NCI-H1092 (cell line): Measurements from ENCODE around the gene CLIP2.
A peak's percentile ranks its signal among the peaks of the same experiment; 100 is the strongest.
"Not testable (repeated sequence)": the region's sequence is repeated elsewhere in the genome, so short reads cannot be mapped to it uniquely, and the experiment has no call there.

ENCODE experiments used
- DNase-seq: peaks from one replicate; lab custom pipeline; 2025; lab: John Stamatoyannopoulos, UW

CLIP2 gene

DNA sequence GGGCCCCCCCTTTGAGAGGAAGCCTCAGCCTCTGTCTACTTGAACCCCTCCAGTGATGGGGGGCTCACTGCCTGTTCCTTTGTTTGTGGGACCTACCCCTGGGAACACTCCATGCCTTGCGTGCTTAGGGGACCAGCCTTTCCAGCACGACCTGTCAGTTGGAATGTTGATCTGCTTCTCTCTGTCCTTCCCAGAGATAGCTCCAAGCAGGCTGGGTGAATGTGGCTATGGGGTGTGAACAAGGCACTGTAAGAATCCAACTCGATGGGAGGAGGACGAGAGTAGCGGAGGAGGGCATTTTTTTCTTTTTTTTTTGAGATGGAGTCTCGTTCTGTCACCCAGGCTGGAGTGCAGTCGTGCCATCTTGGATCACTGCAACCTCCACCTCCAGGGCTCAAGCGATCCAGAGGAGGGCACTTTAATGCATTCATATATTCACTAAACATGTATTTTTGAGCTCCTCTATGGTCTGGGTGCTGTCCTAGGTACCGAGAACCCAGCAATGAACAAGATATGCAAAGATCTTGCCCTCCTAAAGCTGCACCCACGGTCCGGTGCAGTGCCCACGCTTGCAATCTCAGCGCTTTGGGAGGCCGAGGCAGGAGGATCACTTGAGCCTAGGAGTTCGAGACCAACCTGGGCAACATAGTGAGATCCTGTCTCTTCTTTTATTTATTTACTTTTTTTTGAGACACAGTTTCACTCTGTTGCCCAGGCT lies 8.5 kb downstream of the CLIP2 start:
- no peak for DNase-seq

DNA sequence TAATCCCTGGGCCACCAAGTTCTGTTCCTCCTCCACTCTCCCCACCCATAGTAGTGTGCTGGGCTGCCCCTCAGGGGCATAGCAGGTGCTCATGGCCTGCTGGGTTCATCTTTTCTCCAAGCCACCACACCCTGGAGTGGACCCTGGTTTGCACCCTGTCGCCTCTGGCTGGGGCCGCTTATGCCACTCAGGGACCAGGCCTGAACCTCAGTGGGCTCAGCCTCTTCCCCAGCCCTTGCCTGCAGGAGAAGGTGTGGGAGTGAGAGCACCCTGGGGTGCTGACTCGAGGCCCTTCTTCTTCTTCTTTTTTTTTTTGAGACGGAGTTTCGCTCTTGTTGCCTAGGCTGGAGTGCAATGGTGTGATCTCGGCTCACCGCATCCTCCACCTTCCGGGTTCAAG lies 10.2 kb downstream of the CLIP2 start:
- no peak for DNase-seq

DNA sequence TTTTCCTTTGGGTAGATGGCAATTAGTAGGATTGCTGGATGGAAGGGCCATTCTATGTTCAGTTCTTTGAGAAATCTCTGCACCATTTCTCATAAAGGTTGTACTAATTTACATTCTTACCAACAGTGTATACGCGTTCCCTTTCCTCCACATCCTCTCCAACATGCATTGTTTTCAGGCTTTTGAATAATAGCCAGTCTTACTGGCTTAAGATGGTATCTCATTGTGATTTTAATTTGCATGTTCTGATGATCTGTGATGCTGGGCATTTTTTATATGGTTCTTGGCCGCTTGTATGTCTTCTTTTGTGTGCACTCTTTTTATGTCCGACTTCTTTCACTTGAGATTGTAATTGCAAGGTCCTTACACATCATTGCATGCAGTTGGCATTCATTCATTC lies 11.7 kb downstream of the CLIP2 start:
- no peak for DNase-seq

DNA sequence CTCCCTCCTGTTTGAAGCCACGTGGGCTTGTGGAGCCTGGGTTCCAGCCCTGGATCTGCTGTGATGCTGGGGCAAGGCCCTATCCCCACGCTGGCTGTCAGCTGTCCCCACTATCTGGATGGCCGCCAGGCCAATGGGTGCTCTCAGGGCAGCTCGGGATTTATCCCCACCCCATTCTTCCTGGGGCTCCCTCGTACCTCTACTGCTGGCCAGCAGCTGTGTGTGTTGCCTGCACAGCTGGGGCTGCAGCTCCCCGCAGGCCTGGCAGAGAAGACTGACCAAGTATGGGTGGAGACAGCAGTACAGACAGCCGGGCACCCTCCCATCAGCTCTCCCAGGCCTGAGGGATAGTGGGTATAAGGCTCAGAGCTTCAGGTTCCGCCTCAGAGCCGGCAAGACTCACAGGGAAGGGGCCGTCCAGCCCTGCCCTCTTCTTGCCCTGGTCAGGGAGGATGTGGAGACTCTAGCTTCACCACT lies 13.6 kb downstream of the CLIP2 start:
- no peak for DNase-seq

DNA sequence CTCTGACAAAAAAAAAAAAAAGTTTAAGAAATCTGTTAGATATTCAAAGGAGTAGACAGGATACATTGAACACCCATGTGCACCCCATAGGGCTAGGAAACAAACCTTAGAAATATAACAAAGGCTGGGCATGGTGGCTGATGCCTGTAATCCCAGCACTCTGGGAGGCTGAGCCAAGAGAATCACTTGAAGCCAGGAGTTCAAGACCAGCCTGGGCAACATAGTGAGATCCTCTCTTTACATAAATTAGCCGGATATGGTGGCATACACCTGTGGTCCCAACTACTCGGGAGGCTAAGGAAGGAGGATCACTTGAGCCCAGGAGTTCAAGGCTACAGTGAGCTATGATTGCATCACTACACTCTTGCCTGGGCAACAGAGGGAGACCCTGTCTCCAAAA lies 15.3 kb downstream of the CLIP2 start:
- DNase-seq = no peak

DNA sequence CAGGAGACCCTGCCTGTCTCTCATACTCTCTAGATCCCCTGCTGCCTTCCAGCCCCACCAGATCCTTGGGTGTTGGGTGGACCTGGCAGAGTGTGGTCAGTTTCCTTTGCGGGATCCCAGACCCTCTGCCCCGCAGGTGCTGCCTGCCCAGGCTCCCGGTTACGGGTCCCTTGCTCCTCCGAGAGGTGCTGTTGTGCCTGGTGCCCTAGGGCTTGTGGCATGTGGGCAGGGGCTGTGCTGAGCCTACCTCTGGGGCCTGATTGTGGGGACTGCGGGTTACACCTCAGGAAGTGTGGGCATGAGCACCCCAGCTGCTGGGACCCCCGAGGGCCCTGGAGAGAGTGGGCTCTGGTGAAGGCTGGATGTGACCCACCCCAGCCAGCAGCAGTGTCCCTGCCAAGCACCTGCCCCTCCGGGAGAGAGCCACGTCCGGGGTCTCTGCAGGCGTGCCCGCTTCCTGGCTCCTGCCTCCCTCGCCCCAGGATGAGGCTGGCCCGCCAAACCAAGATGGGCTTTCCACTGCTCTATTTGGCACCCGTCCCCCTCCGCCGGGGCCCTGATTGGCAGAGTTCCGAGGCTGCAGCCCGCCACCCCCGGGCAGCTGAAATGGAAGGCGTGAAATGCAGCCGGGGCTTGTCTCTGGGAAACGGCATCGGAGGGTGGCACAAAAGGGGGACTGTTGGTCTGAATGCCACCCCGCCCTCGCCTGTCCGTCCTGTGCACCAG lies 17.0 kb downstream of the CLIP2 start:
- peak; percentile 45 for DNase-seq

DNA sequence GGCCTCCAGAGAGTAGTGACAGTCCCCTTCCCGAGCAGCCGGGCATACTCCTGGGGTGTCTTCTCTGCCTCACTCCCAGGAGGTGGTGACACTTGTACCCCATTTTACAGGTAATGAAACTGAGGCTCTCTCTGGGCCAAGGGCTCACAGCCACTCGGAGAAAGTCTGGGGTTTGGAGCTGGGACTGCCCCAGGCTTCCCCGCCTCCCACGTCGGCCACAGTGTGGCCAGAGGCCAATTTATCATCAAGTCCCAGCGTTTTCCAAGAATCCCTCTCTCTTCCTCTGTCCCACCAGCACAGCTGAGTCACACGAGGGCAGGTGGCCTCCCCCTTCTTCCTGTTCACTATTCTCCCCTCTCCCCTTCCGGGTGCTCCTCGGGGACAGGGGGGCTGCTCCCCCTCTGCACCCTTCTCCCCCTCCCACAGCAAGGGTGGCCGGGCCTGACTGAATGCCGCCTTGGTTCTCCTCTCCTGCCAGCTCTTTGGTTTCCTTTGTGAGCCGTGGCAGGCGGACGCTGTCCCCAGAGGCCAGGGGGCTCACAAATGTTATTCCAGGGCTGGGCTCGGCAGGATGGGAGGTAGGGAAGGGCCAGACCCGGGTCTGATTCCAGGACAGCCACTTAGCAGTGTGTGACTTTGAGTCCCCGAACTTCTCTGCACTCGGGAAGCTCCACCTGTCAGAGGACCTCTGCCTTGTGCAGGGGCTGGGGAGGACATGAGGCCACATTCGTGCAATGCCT lies 17.7 kb downstream of the CLIP2 start:
- DNase-seq = peak; percentile 27

DNA sequence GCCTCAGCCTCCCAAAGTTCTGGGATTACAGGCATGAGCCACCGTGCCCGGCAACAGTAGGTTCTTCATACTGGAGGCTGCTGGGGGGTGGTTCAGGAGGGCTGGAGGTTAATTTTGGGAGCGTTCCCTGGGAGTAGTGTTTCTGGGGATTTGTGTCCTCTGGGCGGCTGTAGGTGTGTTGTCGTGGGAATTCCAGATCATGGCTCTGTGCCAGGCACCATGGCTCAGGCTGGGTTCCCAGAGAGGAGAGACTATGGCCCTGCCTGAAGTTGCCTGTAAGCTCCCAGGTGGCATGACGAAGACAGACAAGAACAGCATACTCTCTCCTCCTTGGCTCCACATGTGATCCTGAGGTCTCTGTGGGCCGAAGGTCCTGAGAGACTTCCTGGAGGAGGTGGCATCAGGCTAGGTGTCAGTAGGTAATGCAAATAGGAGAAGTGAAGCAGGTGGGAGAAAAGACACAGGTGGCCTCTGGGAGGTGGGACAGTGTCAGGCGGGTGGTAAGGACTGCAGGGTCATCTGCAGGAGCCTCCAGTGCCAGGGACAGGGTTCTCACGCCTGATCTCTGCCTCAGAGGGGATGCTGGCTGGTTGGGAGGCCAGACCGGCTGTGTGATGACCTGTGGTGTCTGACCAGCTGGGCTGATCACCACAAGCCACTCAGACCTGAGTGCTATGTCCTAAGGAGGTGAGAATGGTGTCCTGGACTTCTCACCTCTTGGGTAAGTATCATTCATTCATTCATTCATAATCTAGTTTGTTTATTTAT lies 18.7 kb downstream of the CLIP2 start:
- DNase-seq = no peak

DNA sequence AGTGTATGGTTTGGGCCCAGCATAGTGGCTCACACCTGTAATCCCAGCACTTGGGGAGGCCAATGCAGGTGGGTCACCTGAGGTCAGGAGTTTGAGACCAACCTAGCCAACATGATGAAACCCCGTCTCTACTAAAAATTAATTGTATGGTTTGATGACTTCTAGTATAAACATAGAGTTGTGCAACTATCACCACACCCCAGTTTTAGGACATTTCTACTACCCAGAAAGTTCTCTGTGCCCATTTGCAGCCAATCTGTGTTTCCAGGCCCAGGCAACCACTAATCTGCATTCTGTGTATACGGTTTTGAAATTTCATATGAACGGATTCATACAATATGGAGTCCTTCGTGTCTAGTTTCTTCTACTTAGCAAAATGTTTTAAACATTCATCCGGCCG lies 20.0 kb downstream of the CLIP2 start:
- no peak for DNase-seq

DNA sequence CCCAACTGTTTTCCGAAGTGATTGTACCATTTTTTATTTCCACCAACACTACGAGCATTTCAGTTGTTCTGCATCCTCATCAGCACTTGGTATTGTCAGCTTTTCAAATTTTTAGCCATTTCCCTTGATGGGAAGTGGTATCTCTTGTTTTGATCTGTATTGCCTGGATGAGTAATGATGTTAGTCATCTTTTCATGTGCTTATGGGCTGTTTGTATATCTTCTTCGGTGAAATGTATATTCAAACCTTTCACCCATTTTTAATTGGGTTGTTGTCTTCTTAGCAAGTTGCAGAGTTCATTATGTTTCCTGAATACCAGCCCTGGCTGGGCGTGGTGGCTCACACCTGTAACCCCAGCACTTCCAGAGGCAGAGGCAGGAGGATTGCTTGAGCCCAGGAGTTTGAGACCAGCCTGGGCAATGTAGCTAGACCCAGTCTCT lies 22.1 kb downstream of the CLIP2 start:
- DNase-seq = no peak

DNA sequence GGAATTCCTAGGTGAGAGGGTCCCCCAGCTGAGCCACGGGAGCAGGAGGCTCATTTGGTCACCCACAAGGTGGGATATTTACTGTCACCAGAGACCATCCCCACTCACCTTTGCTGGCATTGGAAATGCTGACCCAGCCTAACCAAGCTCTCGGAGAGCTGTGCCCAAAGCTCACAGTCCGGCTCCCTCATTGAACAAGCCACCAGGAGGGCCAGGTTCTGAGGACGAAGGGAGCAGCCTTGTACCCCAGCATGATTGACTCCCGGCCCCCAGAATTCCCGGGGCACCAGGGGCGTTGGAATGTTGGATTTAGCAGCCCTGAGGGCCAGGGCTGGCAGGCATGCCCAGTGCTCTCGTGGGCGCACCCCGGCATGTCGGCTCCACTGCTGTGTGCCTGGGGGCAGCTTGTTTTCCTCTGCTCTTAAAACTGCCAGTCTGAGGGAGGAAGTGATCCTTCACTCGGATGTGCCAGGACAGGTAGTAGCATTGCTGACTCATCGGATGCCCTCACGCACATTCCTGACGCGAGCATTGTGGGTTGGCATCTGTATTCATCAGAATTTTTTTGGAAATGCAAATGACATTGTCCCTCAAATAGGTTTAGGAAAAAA lies 23.3 kb downstream of the CLIP2 start:
- DNase-seq = no peak

DNA sequence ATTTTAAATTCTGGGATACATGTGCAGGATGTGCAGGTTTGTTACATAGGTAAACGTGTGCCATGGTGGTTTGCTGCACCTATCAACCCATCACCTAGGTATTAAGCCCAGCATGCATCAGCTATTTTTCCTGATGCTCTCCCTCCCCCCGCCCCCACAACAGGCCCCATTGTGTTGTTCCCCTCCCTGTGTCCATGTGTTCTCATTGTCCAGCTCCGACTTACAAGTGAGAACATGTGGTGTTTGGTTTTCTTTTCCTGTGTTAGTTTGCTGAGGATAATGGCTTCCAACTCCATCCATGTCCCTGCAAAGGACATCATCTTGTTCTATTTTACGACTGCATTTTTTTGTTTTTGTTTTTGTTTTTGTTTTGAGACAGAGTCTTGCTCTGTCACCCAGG lies 26.7 kb downstream of the CLIP2 start:
- not testable (repeated sequence) for DNase-seq

DNA sequence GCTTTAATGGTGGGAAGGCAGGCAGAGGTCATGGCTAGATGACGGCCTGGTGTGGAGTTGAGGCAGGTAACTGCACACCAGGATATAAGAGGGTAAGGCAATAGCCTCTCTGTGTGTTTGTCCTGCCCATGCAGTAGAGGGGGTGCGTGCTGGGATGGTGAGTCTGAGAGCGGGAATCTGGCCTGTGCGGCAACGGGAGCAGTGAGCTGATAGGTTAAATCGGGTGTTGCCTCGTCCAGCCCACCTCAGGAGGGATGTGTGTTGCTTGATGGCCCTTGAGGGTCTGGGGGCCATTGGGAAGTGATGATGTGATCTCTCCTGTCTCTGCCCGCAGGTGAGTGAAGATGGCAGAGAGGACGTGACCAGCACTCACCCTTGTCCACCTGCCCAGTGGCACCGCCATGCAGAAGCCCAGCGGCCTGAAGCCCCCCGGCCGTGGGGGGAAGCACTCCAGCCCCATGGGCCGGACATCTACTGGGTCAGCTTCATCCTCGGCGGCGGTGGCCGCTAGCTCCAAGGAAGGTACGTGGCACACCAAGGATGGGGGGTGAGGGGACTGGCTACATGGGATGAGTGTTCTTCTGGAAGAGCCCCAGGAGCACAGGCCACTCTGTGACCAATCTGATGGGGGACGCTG lies 28.1 kb downstream of the CLIP2 start:
- no peak for DNase-seq

DNA sequence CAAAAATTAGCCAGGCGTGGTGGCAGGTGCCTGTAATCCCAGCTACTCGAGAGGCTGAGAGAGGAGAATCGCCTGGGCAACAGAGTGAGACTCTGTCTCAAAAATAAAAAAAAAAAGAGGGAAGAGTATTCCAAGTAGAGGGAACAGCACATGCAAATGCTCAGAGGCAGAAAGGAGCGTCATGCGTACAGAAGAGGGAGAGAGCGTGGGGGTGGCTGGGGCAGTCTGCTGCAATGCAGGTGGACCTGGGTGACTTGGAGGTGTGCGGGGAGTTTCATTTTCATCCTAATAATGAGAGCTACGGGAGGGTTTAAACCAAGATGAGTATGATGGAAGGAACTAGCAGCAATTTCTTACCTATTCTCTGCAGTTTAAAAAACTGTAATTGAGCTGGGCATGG lies 28.8 kb downstream of the CLIP2 start:
- no peak for DNase-seq

DNA sequence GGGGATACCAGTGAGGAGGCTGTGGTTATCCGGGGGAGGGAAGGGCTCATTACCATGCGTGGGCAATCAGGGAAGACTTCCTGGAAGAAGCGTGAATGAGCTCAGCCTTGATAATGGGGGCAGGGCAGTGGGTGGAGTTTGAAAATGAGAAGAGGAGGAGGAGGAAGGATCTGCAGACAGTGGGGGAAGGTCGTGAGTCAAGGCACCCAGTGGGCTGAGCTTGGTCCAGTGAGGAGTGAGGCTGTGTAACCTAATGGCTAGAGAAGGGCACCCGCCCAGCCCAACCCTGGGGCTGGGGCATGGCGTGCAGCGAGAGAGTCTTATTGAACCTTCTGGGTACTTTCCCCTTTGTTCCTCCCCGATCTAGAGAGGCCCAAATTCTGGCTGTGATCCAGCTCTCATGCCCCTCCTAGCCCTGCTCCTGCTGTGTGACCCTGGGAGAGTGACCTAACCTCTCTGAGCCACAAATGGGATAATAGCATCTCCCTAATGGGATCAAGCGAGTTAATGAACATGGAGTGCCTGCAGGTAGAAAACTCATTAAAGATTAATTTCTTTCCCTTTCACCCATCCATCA lies 31.5 kb downstream of the CLIP2 start:
- no peak for DNase-seq

DNA sequence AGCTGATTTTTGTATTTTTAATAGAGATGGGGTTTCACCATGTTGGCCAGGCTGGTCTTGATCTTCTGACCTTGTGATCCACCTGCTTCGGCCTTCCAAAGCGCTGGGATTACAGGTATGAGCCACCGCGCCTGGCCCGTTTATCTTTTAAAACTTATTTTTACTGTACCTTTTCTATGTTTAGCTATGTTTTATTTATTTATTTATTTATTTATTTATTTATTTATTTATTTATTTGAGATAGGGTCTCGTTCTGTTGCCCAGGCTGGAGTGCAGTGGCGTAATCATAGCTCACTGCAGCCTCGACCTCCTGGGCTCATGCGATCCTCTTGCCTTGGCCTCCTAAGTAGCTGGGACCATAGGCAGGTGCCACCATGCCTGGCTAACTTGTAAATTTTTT lies 33.7 kb downstream of the CLIP2 start:
- not testable (repeated sequence) for DNase-seq

DNA sequence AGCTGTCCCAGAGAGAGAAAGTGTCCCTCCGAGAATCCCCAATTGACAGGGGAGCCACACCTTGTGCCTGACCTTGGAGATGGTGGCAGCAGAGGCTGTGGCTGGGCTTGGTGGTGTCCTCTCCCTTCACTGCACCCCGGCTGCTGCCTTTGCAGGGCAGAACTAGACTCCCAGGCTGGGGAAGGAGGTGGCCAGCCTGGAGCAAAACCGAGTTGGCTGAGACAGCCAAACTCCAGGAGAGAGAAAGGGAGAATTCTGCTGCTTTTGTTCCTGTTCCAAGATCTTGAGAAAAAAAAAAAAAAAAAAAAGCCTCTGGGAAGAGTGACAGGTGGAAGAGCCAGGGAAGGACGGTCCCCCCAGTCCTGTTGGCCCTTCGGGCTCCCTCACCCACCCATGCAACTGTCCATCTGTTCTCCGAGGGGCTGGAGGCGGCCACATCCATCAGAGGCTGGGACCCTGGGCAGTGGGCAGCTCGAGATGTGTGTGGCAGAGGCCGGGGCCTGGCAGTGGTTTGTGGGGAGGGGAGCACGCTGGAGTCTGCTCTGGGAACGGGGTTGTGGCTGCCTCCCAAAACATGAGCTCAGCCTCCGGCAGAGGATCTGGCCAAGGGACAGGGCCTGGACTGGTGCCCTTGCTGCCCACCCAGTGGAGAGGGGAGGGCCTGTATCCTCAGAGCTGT lies 35.5 kb downstream of the CLIP2 start:
- DNase-seq = no peak

DNA sequence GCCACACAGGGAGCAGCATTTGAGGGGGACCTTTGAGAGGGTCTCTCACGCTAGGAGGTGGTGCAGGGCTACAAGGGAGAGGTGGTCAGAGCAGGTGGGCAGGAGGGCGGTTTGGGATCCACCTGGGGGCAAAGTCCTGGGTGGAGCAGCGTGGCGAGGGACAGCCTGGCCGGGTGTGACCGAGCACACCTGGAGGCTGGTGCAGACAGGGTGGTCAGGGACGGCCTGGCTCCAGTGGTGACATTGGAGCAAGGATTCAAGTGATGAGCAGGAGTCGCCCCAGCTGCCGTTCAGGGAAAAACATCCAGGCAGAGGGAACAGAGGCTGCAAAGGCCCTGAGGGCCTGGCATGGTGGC lies 36.0 kb downstream of the CLIP2 start:
- no peak for DNase-seq

DNA sequence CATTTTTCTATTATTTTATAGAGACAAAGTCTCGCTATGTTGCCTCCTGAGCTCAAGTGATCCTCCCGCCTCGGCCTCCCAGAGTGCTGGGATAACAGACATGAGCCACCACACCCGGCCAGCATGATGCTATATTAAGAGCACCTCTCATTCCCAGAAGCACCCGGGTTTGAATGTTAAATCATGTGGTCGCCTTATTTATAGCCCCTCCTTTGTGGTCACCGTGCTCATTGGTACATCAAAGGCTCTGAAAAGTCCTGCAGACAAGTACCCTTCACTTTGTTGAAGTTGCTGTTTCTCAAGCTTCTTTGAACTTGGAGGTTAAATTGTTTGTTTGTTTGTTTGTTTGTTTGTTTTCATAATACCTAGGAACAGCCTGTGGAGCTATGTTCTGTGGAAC lies 40.0 kb downstream of the CLIP2 start:
- DNase-seq = no peak
